HG03442 (cell line): ENCODE data around the gene BIRC3.
"Not testable (repeated sequence)": the region's sequence is repeated elsewhere in the genome, so short reads cannot be mapped to it uniquely, and the experiment has no call there.

Source experiments
- ATAC-seq: cut with Tn5 transposase; IDR thresholded peaks from one replicate; pipeline ENCODE4 v1.9.1; 2021; ENCODE audit warnings: mild to moderate bottlenecking, moderate library complexity; ENCODE audit not compliant: unreplicated experiment

The BIRC3 gene

DNA sequence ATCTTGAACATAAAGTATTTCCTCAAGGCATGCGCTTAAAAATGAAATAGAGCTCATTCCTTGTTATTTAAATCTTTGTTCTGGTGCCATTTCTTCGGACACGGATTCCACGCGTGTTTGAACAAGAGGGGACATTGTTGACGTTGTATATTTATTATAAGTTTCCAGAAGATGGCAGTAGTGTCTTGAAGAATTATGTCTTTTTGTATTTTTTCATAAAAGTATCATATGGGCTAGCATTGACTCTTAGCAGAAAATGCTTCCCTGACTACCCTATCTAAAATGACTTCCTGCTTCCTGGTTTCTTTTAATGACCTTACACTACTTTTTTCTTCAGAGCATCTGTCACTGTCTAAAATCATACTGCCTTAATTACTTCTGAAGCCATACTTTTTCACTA lies 50.1 kb downstream of the BIRC3 start:
- no peak for ATAC-seq

DNA sequence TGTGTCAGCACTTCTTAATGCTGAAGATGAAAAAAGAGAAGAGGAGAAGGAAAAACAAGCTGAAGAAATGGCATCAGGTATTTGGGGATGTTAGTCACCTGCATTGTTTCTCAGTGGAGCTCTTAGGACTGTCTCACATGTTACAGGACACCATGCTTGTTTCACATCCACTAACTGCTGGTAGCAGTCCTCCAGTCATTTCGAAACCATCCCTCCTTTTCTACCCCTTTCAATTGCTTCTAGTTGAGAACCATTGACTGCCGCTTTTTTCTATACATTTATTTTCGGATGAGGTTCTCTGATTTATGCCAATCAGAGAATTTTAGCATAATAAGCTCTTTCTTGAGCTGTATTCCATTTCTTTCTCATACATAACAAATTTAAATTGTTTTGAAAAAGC lies 51.2 kb downstream of the BIRC3 start:
- peak; percentile 100 for ATAC-seq

- not testable (repeated sequence) for ATAC-seq
Measured at GRCh38 chr11:102374633-102375424, 57.5 kb downstream of the BIRC3 start.

GRCh38 chr11:102375720-102376399 lies 58.6 kb downstream of the BIRC3 start:
- no peak for ATAC-seq

DNA sequence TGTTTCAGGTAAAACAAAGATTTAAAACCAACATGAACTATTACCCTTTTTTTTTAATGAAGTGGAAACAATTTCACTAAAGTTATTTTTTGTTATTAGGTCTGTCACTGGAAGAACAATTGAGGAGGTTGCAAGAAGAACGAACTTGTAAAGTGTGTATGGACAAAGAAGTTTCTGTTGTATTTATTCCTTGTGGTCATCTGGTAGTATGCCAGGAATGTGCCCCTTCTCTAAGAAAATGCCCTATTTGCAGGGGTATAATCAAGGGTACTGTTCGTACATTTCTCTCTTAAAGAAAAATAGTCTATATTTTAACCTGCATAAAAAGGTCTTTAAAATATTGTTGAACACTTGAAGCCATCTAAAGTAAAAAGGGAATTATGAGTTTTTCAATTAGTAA lies 60.6 kb downstream of the BIRC3 start:
- ATAC-seq, result no peak

DNA sequence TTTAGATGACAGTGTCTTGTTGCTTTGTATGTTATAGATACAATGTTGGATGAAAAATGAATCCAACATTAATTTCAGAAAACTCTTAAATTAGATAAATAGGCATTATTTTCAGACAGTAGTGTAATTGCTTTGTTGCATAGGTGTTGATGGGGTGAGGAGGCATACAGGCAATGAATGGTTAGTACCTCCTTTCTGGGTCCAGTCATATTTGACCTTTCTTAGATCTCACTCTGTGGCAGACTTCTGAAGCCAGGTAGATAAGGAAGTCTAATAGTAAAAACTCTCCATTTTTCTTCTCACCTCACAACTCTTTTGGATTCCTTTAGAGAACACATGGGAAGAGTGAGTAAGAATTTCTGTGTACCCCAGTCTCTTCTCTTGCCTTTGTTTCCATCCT lies 61.5 kb downstream of the BIRC3 start:
- ATAC-seq, result no peak

GRCh38 chr11:102382384-102382783 lies 65.1 kb downstream of the BIRC3 start:
- no peak for ATAC-seq

- ATAC-seq, result no peak
Measured at GRCh38 chr11:102383839-102384238, 66.6 kb downstream of the BIRC3 start.

DNA sequence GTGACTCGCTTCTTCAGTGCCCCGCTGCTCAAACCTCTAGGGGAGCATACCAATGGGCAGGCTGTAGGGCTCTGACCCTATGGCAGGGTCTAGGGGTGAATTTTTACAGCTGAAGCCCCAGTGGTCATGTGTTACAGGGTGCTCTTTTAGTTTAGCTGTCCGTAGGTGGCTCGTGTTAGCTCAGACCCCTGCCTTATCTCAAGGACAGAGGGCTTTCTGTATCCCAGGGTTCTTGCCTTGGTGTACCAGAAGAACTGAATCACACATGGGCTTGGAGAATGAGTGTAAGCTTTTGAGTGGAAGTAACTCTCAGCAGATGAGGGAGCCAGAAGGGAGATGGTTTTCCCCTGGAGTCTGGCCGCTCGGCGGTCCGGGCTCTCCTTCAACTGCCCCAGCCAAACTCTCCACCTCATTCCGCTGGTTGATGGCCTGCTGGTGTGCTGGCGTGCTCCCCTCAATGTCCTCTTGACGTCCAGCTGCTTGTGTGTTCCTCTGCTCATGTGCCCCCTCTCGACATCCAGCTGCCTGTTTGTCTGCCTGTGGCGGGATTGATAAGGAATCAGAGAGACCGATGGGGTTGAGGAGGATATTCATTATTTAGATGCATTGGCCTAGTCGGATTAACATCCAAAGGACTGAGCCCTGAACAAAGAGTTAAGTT lies 67.3 kb downstream of the BIRC3 start:
- ATAC-seq, result no peak

GRCh38 chr11:102385085-102386007 lies 68.1 kb downstream of the BIRC3 start:
- ATAC-seq, result no peak

- no peak for ATAC-seq
Measured at GRCh38 chr11:102386136-102386734, 69.0 kb downstream of the BIRC3 start.

- ATAC-seq, result no peak
Measured at GRCh38 chr11:102387043-102387781, 69.9 kb downstream of the BIRC3 start.
